GM18858 (cell line): Measurements from ENCODE around the gene PRKG1.
"Not testable (repeated sequence)": the region's sequence is repeated elsewhere in the genome, so short reads cannot be mapped to it uniquely, and the experiment has no call there.

Experiments used
- ATAC-seq: cut with Tn5 transposase; IDR thresholded peaks from one replicate; pipeline ENCODE4 v1.9.1; 2021; ENCODE audit not compliant: unreplicated experiment

Gene PRKG1

GRCh38 chr10:51168086-51168815, 94.0 kb downstream of the PRKG1 start:
- no peak for ATAC-seq

GRCh38 chr10:51169111-51169510, 94.8 kb downstream of the PRKG1 start:
- ATAC-seq, result no peak

- ATAC-seq, result no peak
Measured at GRCh38 chr10:51170518-51171245, 96.4 kb downstream of the PRKG1 start.

- no peak for ATAC-seq
Measured at GRCh38 chr10:51171946-51172345, 97.7 kb downstream of the PRKG1 start.

- ATAC-seq, result no peak
Measured at GRCh38 chr10:51176976-51177695, 102.8 kb downstream of the PRKG1 start.

GRCh38 chr10:51178634-51179033, 104.3 kb downstream of the PRKG1 start:
- ATAC-seq, result no peak

GRCh38 chr10:51180141-51180540, 105.9 kb downstream of the PRKG1 start:
- no peak for ATAC-seq

- no peak for ATAC-seq
Measured at GRCh38 chr10:51183783-51184182, 109.5 kb downstream of the PRKG1 start.

- no peak for ATAC-seq
Measured at GRCh38 chr10:51186361-51186760, 112.1 kb downstream of the PRKG1 start.

GRCh38 chr10:51188008-51188407, 113.7 kb downstream of the PRKG1 start:
- ATAC-seq, result no peak

- no peak for ATAC-seq
Measured at GRCh38 chr10:51188866-51189265, 114.6 kb downstream of the PRKG1 start.

GRCh38 chr10:51196508-51197175, 122.4 kb downstream of the PRKG1 start:
- ATAC-seq, result no peak

- no peak for ATAC-seq
Measured at GRCh38 chr10:51198170-51198569, 123.9 kb downstream of the PRKG1 start.

- ATAC-seq, result no peak
Measured at GRCh38 chr10:51201947-51202346, 127.7 kb downstream of the PRKG1 start.

GRCh38 chr10:51203359-51203758, 129.1 kb downstream of the PRKG1 start:
- no peak for ATAC-seq

- no peak for ATAC-seq
Measured at GRCh38 chr10:51204066-51204465, 129.8 kb downstream of the PRKG1 start.

GRCh38 chr10:51204701-51205100, 130.4 kb downstream of the PRKG1 start:
- no peak for ATAC-seq

GRCh38 chr10:51206500-51206899, 132.2 kb downstream of the PRKG1 start:
- no peak for ATAC-seq

GRCh38 chr10:51212937-51213336, 138.7 kb downstream of the PRKG1 start:
- not testable (repeated sequence) for ATAC-seq

- no peak for ATAC-seq
Measured at GRCh38 chr10:51214207-51215196, 140.2 kb downstream of the PRKG1 start.
